Measurements from ENCODE around the gene ITGB4. TPM values are rescaled to one million over a fixed set of nuclear protein-coding genes. Genes with fewer than 3 reads are reported as not detected.

ITGB4 gene
- total RNA-seq, 2 donors from 2014 or later, result 39.4 to 46.6 TPM

DNA sequence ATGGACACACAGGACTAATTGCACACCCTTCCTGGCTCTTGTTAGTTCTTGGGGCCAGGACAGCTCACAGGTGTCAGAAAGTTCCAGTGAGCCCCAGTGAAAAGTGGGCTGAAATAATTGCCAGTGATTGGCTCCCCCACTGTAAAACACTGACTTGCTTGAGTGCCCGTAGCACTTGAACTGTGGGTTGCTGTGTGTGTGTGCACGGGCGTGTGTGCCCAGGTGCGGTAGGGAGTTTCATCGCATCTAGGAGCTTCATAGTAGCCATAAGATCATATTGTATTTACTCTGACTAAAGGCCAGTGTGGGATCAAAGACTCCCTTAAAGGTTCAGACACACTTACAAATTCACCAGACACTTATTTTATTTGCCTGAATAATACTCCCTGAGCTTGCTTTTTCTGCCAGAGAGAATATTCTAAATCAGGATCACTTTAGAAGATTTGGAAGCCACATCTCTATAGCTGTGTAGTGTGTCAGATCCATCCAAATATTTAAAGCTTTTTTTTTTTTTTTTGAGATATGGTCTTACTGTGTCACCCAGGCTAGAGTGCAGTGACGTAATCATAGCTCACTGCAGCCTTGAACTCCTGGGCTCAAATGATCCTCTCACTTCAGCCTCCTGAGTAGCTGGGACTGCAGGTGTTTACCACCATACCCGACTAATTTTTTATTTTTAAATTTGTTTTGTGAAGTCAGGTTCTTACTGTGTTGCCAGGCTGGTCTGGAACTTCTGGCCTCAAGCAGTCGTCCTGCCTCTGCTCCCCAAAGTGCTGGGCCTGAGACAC lies 74.8 kb downstream of the ITGB4 start:
- intact Hi-C loops (cut with DNase I), result no loop called here
- peak; percentile 26 for DNase-seq (ENCODE audit: low spot score)

DNA sequence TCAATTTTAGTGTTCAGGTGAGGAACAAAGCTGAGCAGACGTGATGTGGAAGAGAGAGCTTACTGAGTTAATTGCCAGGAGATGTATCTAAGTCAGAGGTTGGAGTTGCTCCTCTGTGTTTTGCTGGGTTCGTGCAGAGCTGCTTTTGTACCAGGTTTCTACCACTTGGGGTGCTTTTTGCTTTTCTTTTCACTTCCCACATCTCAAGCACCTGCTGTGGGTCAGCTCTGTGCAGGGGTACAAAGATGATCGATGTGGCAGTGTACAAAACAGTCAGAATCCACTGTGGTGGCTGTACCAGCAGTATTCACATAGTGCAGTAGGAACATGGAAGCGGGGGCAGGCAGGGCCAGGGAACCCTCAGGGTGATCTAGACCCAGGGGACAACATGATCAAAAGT lies 78.1 kb downstream of the ITGB4 start:
- peak; percentile 16 for DNase-seq (ENCODE audit: low spot score)
- intact Hi-C loops (cut with DNase I), result no loop called here

DNA sequence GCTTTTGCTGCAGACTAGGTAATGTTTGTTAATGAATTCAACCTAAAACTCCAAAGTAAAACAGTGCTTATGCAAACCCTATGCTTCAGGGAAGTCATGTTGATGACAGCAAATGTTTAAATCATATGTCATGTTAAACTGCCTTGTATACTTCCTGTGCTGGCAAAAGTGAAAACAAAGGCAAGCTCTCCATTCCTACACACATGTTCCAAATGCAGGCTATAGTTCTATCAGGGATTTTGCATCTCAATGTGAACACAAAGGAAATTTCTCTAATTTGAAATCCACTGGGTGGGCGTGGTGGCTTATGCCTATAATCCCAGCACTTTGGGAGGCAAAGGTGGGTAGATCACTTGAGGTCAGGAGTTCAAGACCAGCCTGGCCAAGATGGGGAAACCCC lies 82.6 kb downstream of the ITGB4 start:
- intact Hi-C loops (cut with DNase I), result no loop called here
- no peak for DNase-seq (ENCODE audit: low spot score)

DNA sequence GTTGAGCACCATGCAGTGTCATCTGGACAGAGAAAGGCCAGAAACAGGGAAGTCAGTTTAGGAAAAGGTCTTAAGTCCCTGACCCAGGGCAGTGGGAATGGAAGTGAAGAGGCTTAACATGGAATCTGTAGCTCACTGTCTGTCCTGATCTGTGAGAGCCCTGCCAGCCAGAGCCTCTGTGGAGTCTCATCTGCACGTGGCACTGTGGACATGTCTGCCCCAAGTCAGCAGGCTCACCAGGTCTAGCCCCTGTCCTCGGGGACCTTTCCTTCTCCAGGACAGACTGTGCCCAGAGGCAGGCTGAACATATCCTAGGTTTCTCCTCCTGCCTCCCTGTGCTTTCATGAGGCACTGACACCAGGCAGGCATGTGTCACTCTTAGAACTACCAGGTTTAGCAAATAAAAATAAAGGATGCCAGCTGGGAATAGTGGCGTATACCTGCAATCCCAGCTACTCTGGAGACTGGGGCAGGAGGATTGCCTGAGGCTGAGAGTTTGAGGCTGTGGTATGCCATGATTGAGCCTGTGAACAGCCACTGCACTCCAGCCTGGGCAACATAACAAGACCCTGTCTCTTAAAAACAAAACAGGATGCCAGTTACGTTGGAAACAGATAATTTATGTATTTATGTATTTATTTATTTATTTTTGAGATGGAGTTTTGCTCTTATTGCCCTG lies 85.7 kb downstream of the ITGB4 start:
- intact Hi-C loops (cut with DNase I), result no loop called here
- DNase-seq (ENCODE audit: low spot score), result peak; percentile 57

Small RNA genes lying within 50 kb of the gene (microRNA-seq; reads per million reads assigned to microRNA genes)
- 0 to 0.78 reads per million in 2 donors for gene MIR4738 (ENCODE audit: borderline microRNAs expressed in 2 of 2)

Other genes with a start within 250 kb of the ITGB4 start
- 10 to 100 TPM; 51.1 to 57.6 TPM for gene CASKIN2, start 205.9 kb upstream of the ITGB4 start, total RNA-seq
- 10 to 100 TPM in 1 of 2 donors, 1 to 10 TPM in 1; 8.8 to 15.2 TPM for gene TSEN54, start 204.9 kb upstream of the ITGB4 start, total RNA-seq
- 1 to 10 TPM; 6.4 to 6.8 TPM for gene LLGL2, start 195.8 kb upstream of the ITGB4 start, total RNA-seq
- gene MYO15B, start 133.7 kb upstream of the ITGB4 start, total RNA-seq, result 100 to 1,000 TPM in 1 of 2 donors, 10 to 100 TPM in 1; 76.5 to 114 TPM
- under 1 TPM; 0.38 to 0.97 TPM for gene SMIM5, start 88.0 kb upstream of the ITGB4 start, total RNA-seq
- 10 to 100 TPM; 14.5 to 14.8 TPM for gene RECQL5, start 54.3 kb upstream of the ITGB4 start, total RNA-seq
- 10 to 100 TPM; 56.7 to 66.1 TPM for gene SAP30BP, start 54.1 kb upstream of the ITGB4 start, total RNA-seq
- gene GALK1, start 43.7 kb downstream of the ITGB4 start, total RNA-seq, result 10 to 100 TPM; 21.0 to 27.6 TPM
- 10 to 100 TPM; 23.3 to 32.9 TPM for gene UNK, start 63.3 kb downstream of the ITGB4 start, total RNA-seq
- 10 to 100 TPM in 1 of 2 donors, 1 to 10 TPM in 1; 7.3 to 15.1 TPM for gene UNC13D, start 122.9 kb downstream of the ITGB4 start, total RNA-seq
- gene WBP2, start 133.9 kb downstream of the ITGB4 start, total RNA-seq, result 100 to 1,000 TPM in 1 of 2 donors, 10 to 100 TPM in 1; 75.8 to 111 TPM
- 10 to 100 TPM; 60.8 to 70.9 TPM for gene TRIM47, start 157.1 kb downstream of the ITGB4 start, total RNA-seq
- 10 to 100 TPM; 12.8 to 15.7 TPM for gene TRIM65, start 175.5 kb downstream of the ITGB4 start, total RNA-seq
- 10 to 100 TPM; 49.3 to 55.5 TPM for gene MRPL38, start 183.4 kb downstream of the ITGB4 start, total RNA-seq
- 1 to 10 TPM; 4.5 to 6.8 TPM for gene FBF1, start 219.6 kb downstream of the ITGB4 start, total RNA-seq

Data from posterior vena cava (tissue), 2 donors.